Naive thymus-derived CD4-positive, alpha-beta T cell (primary cell): ENCODE measurements around the gene RAB26. TPM values are rescaled to one million over a fixed set of nuclear protein-coding genes. Genes with fewer than 3 reads are reported as not detected.

Experiments
- ATAC-seq: fragments of 150-1000 bp; cut with Tn5 transposase; 2 replicates; pipeline ENCODE4 v1.10.0; 2021; ENCODE audit warnings: mild to moderate bottlenecking, moderate library complexity
- CTCF ChIA-PET: fragments of 350-600 bp; sonication (Branson Sonifier 250); formaldehyde crosslinking; loops from one replicate; lab custom pipeline; 2021; ENCODE audit warnings: antibody characterized with exemption; lab: Charles Lee
- POLR2A ChIA-PET: fragments of 350-600 bp; sonication (Branson Sonifier 250); formaldehyde crosslinking; loops from one replicate; lab custom pipeline; 2021; ENCODE audit warnings: antibody characterized with exemption, inconsistent platforms; lab: Charles Lee
- DNase-seq, 9 donors: peaks; one replicate each; pipeline versions ENCODE4 v3.0.0 to v3.0.0-alpha.2; 2020 to 2022; ENCODE audit warnings: mixed read lengths in 1 of 9
- H3K27ac ChIP-seq: one replicate; pipeline ENCODE4 v1.7.0; 2013; ENCODE audit warnings: mild to moderate bottlenecking, low read depth, low read length, moderate library complexity
- H3K27me3 ChIP-seq, 2 donors: one replicate each; pipeline ENCODE4 v1.7.0; 2013; ENCODE audit warnings: low read length in 2 of 2, mild to moderate bottlenecking in 2 of 2, moderate library complexity in 2 of 2; ENCODE audit not compliant: control insufficient read depth in 2 of 2, insufficient read depth in 2 of 2
- H3K36me3 ChIP-seq, 3 experiments: 1 replicate in 2 of 3; 2 replicates in 1 of 3; pipeline ENCODE4 v1.7.0; 2013; ENCODE audit warnings: low read length in 3 of 3, mild to moderate bottlenecking in 3 of 3, moderate library complexity in 1 of 3; ENCODE audit not compliant: insufficient read depth in 3 of 3, control insufficient read depth in 2 of 3
- H3K4me1 ChIP-seq, 2 donors: one replicate each; pipeline ENCODE4 v1.7.0; 2013; ENCODE audit warnings: low read length in 2 of 2, mild to moderate bottlenecking in 2 of 2, moderate library complexity in 1 of 2; ENCODE audit not compliant: control insufficient read depth in 2 of 2, insufficient read depth in 2 of 2
- H3K4me3 ChIP-seq: 2 replicates; pipeline ENCODE4 v1.7.0; 2013; ENCODE audit warnings: mild to moderate bottlenecking, low read length
- H3K9me3 ChIP-seq, 3 experiments: 1 replicate in 2 of 3; 2 replicates in 1 of 3; pipeline ENCODE4 v1.7.0; 2013; ENCODE audit warnings: low read length in 3 of 3; ENCODE audit not compliant: control insufficient read depth in 2 of 3
- H3K27ac Mint-ChIP-seq, 9 donors: one replicate each; pipeline ENCODE4 v1.8.0; 2020 to 2022; ENCODE audit warnings: mixed read lengths in 9 of 9, mild to moderate bottlenecking in 8 of 9, moderate library complexity in 5 of 9, inconsistent platforms in 2 of 9
- H3K27me3 Mint-ChIP-seq, 5 donors: one replicate each; pipeline ENCODE4 v1.8.0; 2021 to 2022; ENCODE audit warnings: mixed read lengths in 5 of 5, mild to moderate bottlenecking in 1 of 5
- H3K36me3 Mint-ChIP-seq, 5 donors: one replicate each; pipeline ENCODE4 v1.8.0; 2020 to 2022; ENCODE audit warnings: mixed read lengths in 5 of 5, mild to moderate bottlenecking in 3 of 5, inconsistent platforms in 1 of 5
- H3K4me1 Mint-ChIP-seq, 7 donors: one replicate each; pipeline ENCODE4 v1.8.0; 2020 to 2022; ENCODE audit warnings: mixed read lengths in 7 of 7, mild to moderate bottlenecking in 3 of 7, inconsistent platforms in 1 of 7
- H3K4me3 Mint-ChIP-seq, 10 donors: one replicate each; pipeline ENCODE4 v1.8.0; 2020 to 2022; ENCODE audit warnings: mild to moderate bottlenecking in 10 of 10, mixed read lengths in 10 of 10, moderate library complexity in 6 of 10, inconsistent platforms in 2 of 10
- H3K9me3 Mint-ChIP-seq, 11 donors: one replicate each; pipeline ENCODE4 v1.8.0; 2020 to 2022; ENCODE audit warnings: mixed read lengths in 11 of 11, mild to moderate bottlenecking in 4 of 11, inconsistent platforms in 1 of 11, moderate library complexity in 1 of 11
- intact Hi-C, 2 donors: fragments of 100-400 bp; cut with micrococcal nuclease; formaldehyde crosslinking; loops; one replicate each; pipeline ENCODE4 v1.15.1; 2023
- polyA plus RNA-seq, 2 donors: library from polyadenylated mRNA; unstranded; fragments of 300-500 nt; fragmentation: Illumina TruSeq; gene quantifications; one replicate each; pipeline ENCODE4 v1.2.3, GENCODE V29; 2021
- total RNA-seq, 6 experiments: library from RNA in 5 of 6; stranded (reverse) in 5 of 6; gene quantifications; 1 replicate in 5 of 6; 2 replicates in 1 of 6; pipeline ENCODE4 v1.2.3 and lab custom pipeline; 2021 to 2026

The RAB26 gene
- total and polyA plus RNA-seq, 7 experiments from 2014 or later = 0.29 to 0.86 (median 0.66) TPM; not detected in 4

GRCh38 chr16:2173916-2174315, 25.5 kb downstream of the RAB26 start:
- no peak overlapping the region for H3K4me3 ChIP-seq
- H3K27me3 ChIP-seq = no peaks in the 10 kb centered on the region
- peak overlapping the region in 1 of 9 donors; percentile 18 for H3K27ac Mint-ChIP-seq
- H3K4me1 Mint-ChIP-seq = peaks cover 0 to 4% (median 0%) of the 10 kb centered on the region in 7 donors
- intact Hi-C loops = no loop called here
- H3K36me3 Mint-ChIP-seq = peaks cover 3 to 11% (median 4%) of the 10 kb centered on the region in 5 donors
- H3K9me3 Mint-ChIP-seq = no peaks in the 10 kb centered on the region
- H3K27ac ChIP-seq = no peak overlapping the region
- H3K9me3 ChIP-seq = no peaks in the 10 kb centered on the region
- DNase-seq (no peak), ATAC-seq (no peak)
- peaks cover 0 to 54% (median 0%) of the 10 kb centered on the region in 3 experiments for H3K36me3 ChIP-seq
- CTCF ChIA-PET = no interaction called here
- H3K27me3 Mint-ChIP-seq = no peaks in the 10 kb centered on the region
- no peak overlapping the region for H3K4me3 Mint-ChIP-seq
- POLR2A ChIA-PET = no interaction called here
- no peaks in the 10 kb centered on the region for H3K4me1 ChIP-seq

DNA sequence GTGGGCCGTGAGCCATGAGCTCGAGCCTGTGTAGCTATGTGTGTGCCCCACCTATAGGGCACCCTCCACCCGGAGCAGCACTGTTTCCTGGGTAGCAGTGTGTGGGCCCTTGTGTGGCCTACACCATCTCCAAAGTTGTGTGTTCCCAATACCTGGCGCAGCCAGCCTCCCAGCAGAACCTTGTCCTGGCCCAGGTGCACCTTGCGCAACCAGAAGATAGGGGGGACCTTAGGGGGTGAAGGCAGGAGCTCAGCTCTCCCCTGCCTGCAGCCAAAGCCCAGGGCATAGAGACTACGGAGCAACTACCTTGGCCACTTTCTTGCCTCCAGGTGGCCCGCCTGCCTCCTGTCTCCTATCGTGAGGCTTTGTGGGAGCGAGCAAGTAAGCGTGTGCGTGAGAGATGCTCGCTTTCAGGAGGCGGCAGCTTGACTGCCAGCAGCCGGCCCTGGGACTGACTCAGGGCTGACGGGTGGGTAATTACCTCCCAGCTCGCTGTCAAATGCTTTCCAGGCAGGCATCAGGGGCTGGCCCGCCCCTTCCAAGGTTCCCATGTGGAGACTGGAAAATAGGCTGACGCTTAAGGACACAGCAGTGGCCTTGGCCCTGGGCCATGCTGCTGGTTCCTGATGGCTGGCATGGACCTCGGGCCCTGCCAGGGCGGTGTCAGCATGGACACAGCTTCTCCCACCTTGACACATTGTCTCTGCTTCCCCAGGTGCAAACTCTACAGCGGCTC, 26.1 kb downstream of the RAB26 start:
- no peak for ATAC-seq
- no peak for DNase-seq
- Histone ChIP-seq H3K4me1 (no peaks in the 10 kb centered on the region), H3K36me3 (peaks cover 0 to 54% (median 0%) of the 10 kb centered on the region in 3 experiments), H3K9me3 (no peaks in the 10 kb centered on the region), H3K4me3 (no peak overlapping the region), H3K27me3 (no peaks in the 10 kb centered on the region), H3K27ac (no peak overlapping the region)
- ChIA-PET CTCF (interaction anchor here (0.6 kb wide), 1 partner anchor 10 kb away, joined by 3 read pairs; no protein-coding TSS in a partner anchor), POLR2A (no interaction called here)
- no peaks in the 10 kb centered on the region for H3K27me3 Mint-ChIP-seq
- H3K4me1 Mint-ChIP-seq = peaks cover 0 to 4% (median 0%) of the 10 kb centered on the region in 7 donors
- no peaks in the 10 kb centered on the region for H3K9me3 Mint-ChIP-seq
- peak overlapping the region in 1 of 9 donors; percentile 18 for H3K27ac Mint-ChIP-seq
- intact Hi-C loops = no loop called here
- peaks cover 3 to 11% (median 4%) of the 10 kb centered on the region in 5 donors for H3K36me3 Mint-ChIP-seq
- no peak overlapping the region for H3K4me3 Mint-ChIP-seq

DNA sequence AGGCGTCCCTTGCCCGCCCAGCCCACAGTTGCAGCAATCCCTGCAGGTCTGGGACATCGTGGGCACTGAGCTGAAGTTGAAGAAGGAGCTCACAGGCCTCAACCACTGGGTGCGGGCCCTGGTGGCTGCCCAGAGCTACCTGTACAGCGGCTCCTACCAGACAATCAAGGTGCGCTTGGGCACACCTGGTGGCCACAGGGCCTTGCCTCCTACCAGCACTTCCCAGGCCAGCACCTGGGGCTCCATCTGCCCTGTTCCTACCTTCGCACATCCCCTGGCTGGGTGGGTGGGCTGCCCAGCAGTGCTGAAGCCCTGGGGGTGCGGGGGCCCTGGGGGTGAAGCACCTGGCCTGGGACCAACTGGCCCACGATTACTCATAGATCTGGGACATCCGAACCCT, 27.0 kb downstream of the RAB26 start:
- Histone ChIP-seq H3K27ac (no peak overlapping the region), H3K36me3 (peaks cover 0 to 54% (median 0%) of the 10 kb centered on the region in 3 experiments), H3K9me3 (no peaks in the 10 kb centered on the region), H3K27me3 (no peaks in the 10 kb centered on the region), H3K4me3 (no peak overlapping the region), H3K4me1 (no peaks in the 10 kb centered on the region)
- H3K4me3 Mint-ChIP-seq = no peak overlapping the region
- ChIA-PET CTCF (no interaction called here), POLR2A (no interaction called here)
- H3K4me1 Mint-ChIP-seq = peaks cover 0 to 4% (median 0%) of the 10 kb centered on the region in 7 donors
- no peaks in the 10 kb centered on the region for H3K27me3 Mint-ChIP-seq
- intact Hi-C loops = no loop called here
- no peaks in the 10 kb centered on the region for H3K9me3 Mint-ChIP-seq
- no peak overlapping the region for H3K27ac Mint-ChIP-seq
- peaks cover 3 to 11% (median 4%) of the 10 kb centered on the region in 5 donors for H3K36me3 Mint-ChIP-seq
- DNase-seq (no peak), ATAC-seq (no peak)

- Histone ChIP-seq H3K36me3 (peaks cover 0 to 54% (median 0%) of the 10 kb centered on the region in 3 experiments), H3K4me1 (no peaks in the 10 kb centered on the region), H3K9me3 (no peaks in the 10 kb centered on the region), H3K4me3 (no peak overlapping the region), H3K27ac (no peak overlapping the region), H3K27me3 (no peaks in the 10 kb centered on the region)
- no peaks in the 10 kb centered on the region for H3K27me3 Mint-ChIP-seq
- H3K9me3 Mint-ChIP-seq = no peaks in the 10 kb centered on the region
- DNase-seq = no peak
- POLR2A ChIA-PET = no interaction called here
- no peak for ATAC-seq
- no peak overlapping the region for H3K27ac Mint-ChIP-seq
- CTCF ChIA-PET = no interaction called here
- H3K4me3 Mint-ChIP-seq = no peak overlapping the region
- H3K4me1 Mint-ChIP-seq = peaks cover 0 to 4% (median 0%) of the 10 kb centered on the region in 7 donors
- H3K36me3 Mint-ChIP-seq = peaks cover 3 to 11% (median 4%) of the 10 kb centered on the region in 5 donors
- intact Hi-C loops = no loop called here
Measured at GRCh38 chr16:2176047-2176446, 27.6 kb downstream of the RAB26 start.

DNA sequence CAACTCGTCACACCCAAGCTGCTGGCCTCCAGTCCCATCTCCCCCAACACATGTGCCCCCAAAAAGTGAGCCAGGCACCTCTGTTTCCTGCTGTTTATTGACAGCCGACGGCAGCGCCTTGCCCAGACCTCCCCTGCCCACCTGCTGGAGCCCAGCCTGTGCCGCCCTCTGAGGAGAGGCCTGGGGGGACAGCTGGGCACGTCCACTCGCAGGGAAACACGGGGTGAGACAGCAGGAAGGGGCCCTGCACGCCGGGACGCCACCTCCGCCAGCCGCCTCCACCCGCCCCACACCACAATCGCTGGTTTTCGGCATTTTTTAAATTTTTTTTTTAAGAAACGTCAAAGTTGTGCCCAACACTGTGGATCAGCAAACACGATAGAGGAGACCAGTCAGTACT, 28.7 kb downstream of the RAB26 start:
- no peaks in the 10 kb centered on the region for H3K4me1 ChIP-seq
- H3K27me3 Mint-ChIP-seq = no peaks in the 10 kb centered on the region
- H3K9me3 Mint-ChIP-seq = peaks cover 0 to under 1% (median 0%) of the 10 kb centered on the region in 11 donors
- no peaks in the 10 kb centered on the region for H3K9me3 ChIP-seq
- ChIA-PET CTCF (no interaction called here), POLR2A (no interaction called here)
- no peak overlapping the region for H3K27ac ChIP-seq
- no peak overlapping the region for H3K4me3 Mint-ChIP-seq
- no peak for ATAC-seq
- DNase-seq = no peak
- intact Hi-C loops = no loop called here
- H3K27me3 ChIP-seq = no peaks in the 10 kb centered on the region
- no peak overlapping the region for H3K27ac Mint-ChIP-seq
- H3K36me3 Mint-ChIP-seq = peaks cover 3 to 11% (median 4%) of the 10 kb centered on the region in 5 donors
- H3K36me3 ChIP-seq = peaks cover 0 to 45% (median 0%) of the 10 kb centered on the region in 3 experiments
- H3K4me3 ChIP-seq = no peak overlapping the region
- H3K4me1 Mint-ChIP-seq = peaks cover 0 to 4% (median 0%) of the 10 kb centered on the region in 7 donors

DNA sequence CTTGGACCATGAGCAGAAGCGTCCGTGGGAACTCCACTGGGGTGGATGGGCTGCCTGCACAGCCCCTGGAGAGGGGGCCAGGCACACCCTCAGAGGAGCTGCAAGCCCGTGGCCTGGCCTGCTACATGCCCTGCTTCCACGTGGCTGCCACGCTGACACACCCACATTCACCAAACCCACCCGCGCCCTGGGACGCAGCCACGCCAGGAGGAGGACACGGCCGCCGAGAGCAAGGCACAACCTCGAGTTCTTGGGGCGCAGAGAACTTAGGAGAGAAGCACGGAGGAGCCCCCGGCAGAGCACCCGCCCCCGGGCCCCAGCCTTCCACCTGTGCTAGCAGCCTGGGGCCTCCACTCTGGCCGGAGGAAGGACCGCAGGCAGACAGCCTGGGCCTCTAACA, 29.1 kb downstream of the RAB26 start:
- ATAC-seq (no peak), DNase-seq (no peak)
- no peak overlapping the region for H3K27ac ChIP-seq
- Mint-ChIP-seq H3K9me3 (peaks cover 0 to 2% (median 0%) of the 10 kb centered on the region in 11 donors), H3K4me1 (peaks cover 0 to 4% (median 0%) of the 10 kb centered on the region in 7 donors), H3K4me3 (no peak overlapping the region), H3K27me3 (no peaks in the 10 kb centered on the region), H3K36me3 (peaks cover 3 to 11% (median 4%) of the 10 kb centered on the region in 5 donors), H3K27ac (no peak overlapping the region)
- H3K9me3 ChIP-seq = no peaks in the 10 kb centered on the region
- H3K4me1 ChIP-seq = no peaks in the 10 kb centered on the region
- CTCF ChIA-PET = no interaction called here
- intact Hi-C loops = no loop called here
- POLR2A ChIA-PET = no interaction called here
- no peak overlapping the region for H3K4me3 ChIP-seq
- peaks cover 0 to 44% (median 0%) of the 10 kb centered on the region in 3 experiments for H3K36me3 ChIP-seq
- no peaks in the 10 kb centered on the region for H3K27me3 ChIP-seq
